CD4-positive, alpha-beta T cell (primary cell): ENCODE data around the gene CALCOCO1. TPM values are rescaled to one million over a fixed set of nuclear protein-coding genes. Genes with fewer than 3 reads are reported as not detected.

Experiments used
- ATAC-seq: fragments of 200-7000 bp; cut with Tn5 transposase; one replicate; pipeline ENCODE4 v1.10.0; 2022; ENCODE audit warnings: mild to moderate bottlenecking; ENCODE audit not compliant: poor library complexity
- CTCF ChIA-PET: fragments of 350-600 bp; sonication (Branson Sonifier 250); formaldehyde crosslinking; loops from one replicate; lab custom pipeline; 2021; ENCODE audit warnings: antibody characterized with exemption, inconsistent platforms; lab: Charles Lee
- POLR2A ChIA-PET: fragments of 350-600 bp; sonication (Branson Sonifier 250); formaldehyde crosslinking; loops from one replicate; lab custom pipeline; 2021; ENCODE audit warnings: antibody characterized with exemption, inconsistent platforms; lab: Charles Lee
- DNase-seq, 14 experiments: peaks; one replicate each; pipeline ENCODE4 v3.0.0-alpha.2; 2013 to 2020; ENCODE audit warnings: mixed read lengths in 2 of 14
- H3K27ac ChIP-seq, 2 donors: one replicate each; pipeline versions ENCODE4 v1.5.1 to v1.7.0; 2013; ENCODE audit warnings: low read length in 2 of 2, low read depth in 1 of 2, mild to moderate bottlenecking in 1 of 2
- H3K27me3 ChIP-seq, 2 experiments: 1 replicate in 1 of 2; 2 replicates in 1 of 2; pipeline versions ENCODE4 v1.6.1 to v1.7.0; 2013; ENCODE audit warnings: low read length in 2 of 2, control low read depth in 1 of 2, mild to moderate bottlenecking in 1 of 2, moderate library complexity in 1 of 2; ENCODE audit not compliant: insufficient read depth in 2 of 2, control insufficient read depth in 1 of 2
- H3K36me3 ChIP-seq: one replicate; pipeline ENCODE4 v1.6.1; 2013; ENCODE audit warnings: low read length, control low read depth; ENCODE audit not compliant: insufficient read depth
- H3K4me1 ChIP-seq: one replicate; pipeline ENCODE4 v1.6.1; 2013; ENCODE audit warnings: low read length, control low read depth; ENCODE audit not compliant: insufficient read depth
- H3K4me3 ChIP-seq: one replicate; pipeline ENCODE4 v1.5.1; 2013; ENCODE audit warnings: mild to moderate bottlenecking, low read length, moderate library complexity
- H3K9me3 ChIP-seq, 2 experiments: 1 replicate in 1 of 2; 2 replicates in 1 of 2; pipeline versions ENCODE4 v1.6.1 to v1.7.0; 2013; ENCODE audit warnings: low read length in 2 of 2, mild to moderate bottlenecking in 2 of 2, control low read depth in 1 of 2, moderate library complexity in 1 of 2; ENCODE audit not compliant: control insufficient read depth in 1 of 2, insufficient read depth in 1 of 2
- H3K27ac Mint-ChIP-seq: one replicate; pipeline ENCODE4 v1.8.0; 2020; ENCODE audit warnings: mixed read lengths
- H3K27me3 Mint-ChIP-seq: one replicate; pipeline ENCODE4 v1.8.0; 2021; ENCODE audit warnings: mixed read lengths
- H3K36me3 Mint-ChIP-seq: one replicate; pipeline ENCODE4 v1.8.0; 2021; ENCODE audit warnings: low read depth, mixed read lengths
- H3K4me1 Mint-ChIP-seq: one replicate; pipeline ENCODE4 v1.8.0; 2021; ENCODE audit warnings: low read depth, mixed read lengths
- H3K4me3 Mint-ChIP-seq: one replicate; pipeline ENCODE4 v1.8.0; 2020; ENCODE audit warnings: mild to moderate bottlenecking, mixed read lengths
- H3K9me3 Mint-ChIP-seq: one replicate; pipeline ENCODE4 v1.8.0; 2020; ENCODE audit warnings: mixed read lengths
- intact Hi-C, 2 experiments: fragments of 100-400 bp; cut with DNase I in 1 of 2; cut with micrococcal nuclease in 1 of 2; formaldehyde crosslinking; loops; one replicate each; pipeline versions ENCODE4 v1.15.1 to v1.9.0; 2023 to 2025; cut with DNase I, micrococcal nuclease
- total RNA-seq, 174 experiments: library from RNA in 2 of 174; stranded (reverse) in 2 of 174; gene quantifications; one replicate each; pipeline ENCODE4 v1.2.3 and lab custom pipeline; 2021 to 2026
- TF ChIP-seq, protein P1 (sequence below): fragments of 200-600 bp; IDR thresholded peaks from one replicate; pipeline ENCODE4 v1.8.0; 2022; ENCODE audit warnings: antibody characterized with exemption, mild to moderate bottlenecking

Gene CALCOCO1
- total RNA-seq, 2 experiments from 2014 or later: 66.8 to 69.3 TPM

DNA sequence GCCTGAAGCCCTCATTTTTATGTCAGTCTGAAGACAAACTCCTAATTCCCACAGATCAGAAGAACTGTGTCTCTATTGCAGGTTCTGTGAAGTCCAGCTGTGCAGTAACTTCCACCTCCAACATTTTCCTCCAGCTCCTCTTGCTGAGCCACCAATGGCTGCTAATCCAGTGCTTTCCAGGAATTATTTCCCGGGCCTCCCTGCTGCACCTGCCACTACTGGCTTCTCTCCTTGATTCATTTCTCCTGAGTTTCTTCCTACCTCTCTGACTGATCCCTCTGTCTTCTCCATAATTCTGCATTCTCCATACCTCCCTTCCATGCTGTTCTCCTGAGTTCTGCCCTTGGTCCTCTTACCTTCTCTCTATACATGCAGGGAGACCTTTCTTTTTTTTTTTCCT, 21.2 kb downstream of the CALCOCO1 start:
- DNase-seq (no peak), ATAC-seq (no peak)
- H3K27ac ChIP-seq: no peak overlapping the region
- CTCF ChIA-PET: no interaction called here
- Mint-ChIP-seq H3K36me3 (peaks cover 2% of the 10 kb centered on the region), H3K27ac (no peak overlapping the region), H3K4me3 (no peak overlapping the region), H3K27me3 (peaks cover 60% of the 10 kb centered on the region), H3K9me3 (no peaks in the 10 kb centered on the region), H3K4me1 (no peaks in the 10 kb centered on the region)
- peaks cover 18 to 29% of the 10 kb centered on the region in 2 experiments for H3K27me3 ChIP-seq
- no peaks in the 10 kb centered on the region for H3K4me1 ChIP-seq
- no peak overlapping the region for H3K4me3 ChIP-seq
- TF ChIP-seq, protein P1, sequence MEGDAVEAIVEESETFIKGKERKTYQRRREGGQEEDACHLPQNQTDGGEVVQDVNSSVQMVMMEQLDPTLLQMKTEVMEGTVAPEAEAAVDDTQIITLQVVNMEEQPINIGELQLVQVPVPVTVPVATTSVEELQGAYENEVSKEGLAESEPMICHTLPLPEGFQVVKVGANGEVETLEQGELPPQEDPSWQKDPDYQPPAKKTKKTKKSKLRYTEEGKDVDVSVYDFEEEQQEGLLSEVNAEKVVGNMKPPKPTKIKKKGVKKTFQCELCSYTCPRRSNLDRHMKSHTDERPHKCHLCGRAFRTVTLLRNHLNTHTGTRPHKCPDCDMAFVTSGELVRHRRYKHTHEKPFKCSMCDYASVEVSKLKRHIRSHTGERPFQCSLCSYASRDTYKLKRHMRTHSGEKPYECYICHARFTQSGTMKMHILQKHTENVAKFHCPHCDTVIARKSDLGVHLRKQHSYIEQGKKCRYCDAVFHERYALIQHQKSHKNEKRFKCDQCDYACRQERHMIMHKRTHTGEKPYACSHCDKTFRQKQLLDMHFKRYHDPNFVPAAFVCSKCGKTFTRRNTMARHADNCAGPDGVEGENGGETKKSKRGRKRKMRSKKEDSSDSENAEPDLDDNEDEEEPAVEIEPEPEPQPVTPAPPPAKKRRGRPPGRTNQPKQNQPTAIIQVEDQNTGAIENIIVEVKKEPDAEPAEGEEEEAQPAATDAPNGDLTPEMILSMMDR: no peak
- POLR2A ChIA-PET: no interaction called here
- H3K36me3 ChIP-seq: no peaks in the 10 kb centered on the region
- intact Hi-C loops: loop anchor here in 1 of 2 experiments (10.0 kb wide), 1 partner anchor 499 kb away; no protein-coding TSS in a partner anchor
- no peaks in the 10 kb centered on the region for H3K9me3 ChIP-seq

DNA sequence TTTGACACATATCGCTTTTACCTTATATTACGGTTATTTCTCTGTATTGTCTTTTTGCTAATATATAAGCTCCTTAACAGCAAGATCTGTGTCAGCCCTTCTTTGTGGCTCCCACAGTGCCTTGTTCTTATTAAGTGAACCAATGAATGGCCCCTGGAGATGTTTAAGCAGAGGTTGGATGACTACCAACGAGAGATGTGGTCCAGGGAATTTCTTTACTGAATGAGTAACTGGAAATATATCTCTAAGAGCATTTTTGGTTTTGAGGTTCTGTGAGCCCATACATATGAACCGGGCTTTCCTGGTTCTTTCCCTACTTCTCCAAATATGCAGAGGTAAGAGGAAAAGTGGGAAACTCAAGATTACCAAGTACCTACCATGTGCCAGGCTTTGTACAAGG, 23.5 kb downstream of the CALCOCO1 start:
- CTCF ChIA-PET: interaction anchor here (0.7 to 2.9 kb wide), 3 partner anchors 30 to 43 kb away, joined by 3 to 28 read pairs (median 3); no protein-coding TSS in a partner anchor

DNA sequence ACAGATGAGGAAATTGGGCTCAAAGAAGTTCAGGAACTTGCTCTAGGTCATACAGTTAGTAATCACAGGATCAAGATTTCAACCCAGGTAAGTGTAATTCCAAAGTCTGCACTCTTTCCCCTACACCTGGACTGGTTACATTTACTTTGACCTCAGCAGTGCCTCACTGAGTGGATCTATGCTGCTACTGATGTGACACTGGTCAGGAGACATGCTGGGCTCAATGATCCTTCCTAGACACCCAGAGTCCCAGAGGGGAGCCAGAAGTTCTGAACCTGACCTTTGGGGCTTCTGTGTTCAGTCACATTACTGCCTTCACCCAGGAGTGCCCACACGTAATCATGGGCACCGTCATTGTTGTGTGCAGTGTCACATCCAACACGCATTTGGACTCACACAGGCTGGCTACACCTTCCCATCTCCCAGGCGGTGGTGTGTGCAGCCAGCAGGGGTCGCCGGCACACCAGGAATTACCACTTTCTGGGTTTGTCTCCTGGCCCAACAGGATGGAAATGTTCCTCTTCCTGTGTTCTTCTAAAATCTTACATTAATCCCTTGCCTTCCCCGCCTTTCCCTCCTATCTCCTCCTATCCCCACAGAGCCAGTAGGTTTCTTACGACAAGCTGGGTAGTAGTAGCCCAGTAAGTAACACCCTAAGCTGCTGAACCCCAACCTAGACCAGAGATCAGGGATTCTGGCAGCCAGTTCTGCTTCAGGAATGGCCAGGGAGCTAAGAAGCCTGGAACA, 25.6 kb downstream of the CALCOCO1 start:
- TF ChIP-seq, protein P1: peak; percentile 90
- peaks cover 4% of the 10 kb centered on the region for H3K4me1 ChIP-seq
- no peaks in the 10 kb centered on the region for H3K36me3 ChIP-seq
- Mint-ChIP-seq H3K4me1 (peaks cover 6% of the 10 kb centered on the region), H3K9me3 (no peaks in the 10 kb centered on the region), H3K36me3 (no peaks in the 10 kb centered on the region), H3K27me3 (peaks cover 95% of the 10 kb centered on the region), H3K27ac (no peak overlapping the region), H3K4me3 (no peak overlapping the region)
- peak; percentile 61 to 85 (median 72) for DNase-seq
- H3K27me3 ChIP-seq: peaks cover 50 to 62% of the 10 kb centered on the region in 2 experiments
- intact Hi-C loops: loop anchor here (1.0 to 10.0 kb wide), 2 partner anchors 45 to 503 kb away; no protein-coding TSS in a partner anchor
- ATAC-seq: peak; percentile 91
- H3K9me3 ChIP-seq: peaks cover 0 to 4% of the 10 kb centered on the region in 2 experiments
- H3K27ac ChIP-seq: no peak overlapping the region
- ChIA-PET POLR2A (interaction anchor here (0.9 kb wide), 1 partner anchor 42 kb away, joined by 6 read pairs; no protein-coding TSS in a partner anchor), CTCF (interaction anchor here (1.3 to 2.9 kb wide), 3 partner anchors 26 to 45 kb away, joined by 7 to 28 read pairs (median 11); partner anchors contain the start of gene CALCOCO1)
- no peak overlapping the region for H3K4me3 ChIP-seq

More for the DNA sequence above, 23.5 kb downstream of the CALCOCO1 start:
- POLR2A ChIA-PET: no interaction called here
- Mint-ChIP-seq H3K36me3 (no peaks in the 10 kb centered on the region), H3K4me1 (no peaks in the 10 kb centered on the region), H3K27me3 (peaks cover 83% of the 10 kb centered on the region), H3K27ac (no peak overlapping the region), H3K9me3 (no peaks in the 10 kb centered on the region), H3K4me3 (no peak overlapping the region)
- ATAC-seq (no peak), DNase-seq (no peak)
- Histone ChIP-seq H3K4me1 (no peaks in the 10 kb centered on the region), H3K27me3 (peaks cover 34 to 44% of the 10 kb centered on the region in 2 experiments), H3K9me3 (no peaks in the 10 kb centered on the region), H3K4me3 (no peak overlapping the region), H3K36me3 (no peaks in the 10 kb centered on the region), H3K27ac (no peak overlapping the region)
- intact Hi-C loops: loop anchor here in 1 of 2 experiments (10.0 kb wide), 1 partner anchor 501 kb away; no protein-coding TSS in a partner anchor
- TF ChIP-seq, protein P1: no peak
